PC-3 (cell line): Measurements from ENCODE around the gene TBX10. TPM values are rescaled to one million over a fixed set of nuclear protein-coding genes. Genes with fewer than 3 reads are reported as not detected.
A peak's percentile ranks its signal among the peaks of the same experiment; 100 is the strongest.

Experiments used
- ATAC-seq: fragments of 200-7000 bp; cut with Tn5 transposase; 2 replicates; pipeline ENCODE4 v1.9.1; 2020; ENCODE audit warnings: mild to moderate bottlenecking, moderate library complexity
- BruUV-seq: library from RNA; stranded (reverse); fragments of 400-500 nt; replicated peaks from 2 replicates; lab custom pipeline; 2021; lab: Mats Ljungman, UMichigan
- CTCF ChIA-PET: fragments of 300-600 bp; sonication (Branson Sonifier 250); formaldehyde crosslinking; loops from one replicate; lab custom pipeline; 2022; ENCODE audit warnings: antibody characterized with exemption; lab: Charles Lee
- POLR2A ChIA-PET: fragments of 300-600 bp; sonication (Branson Sonifier 250); formaldehyde crosslinking; loops from one replicate; lab custom pipeline; 2022; ENCODE audit warnings: antibody characterized with exemption; ENCODE audit not compliant: unreplicated experiment; lab: Charles Lee
- DNase-seq: peaks from one replicate; pipeline ENCODE4 v3.0.0-alpha.2; 2015
- H2AFZ ChIP-seq: fragments of 300-600 bp; sonication (generic); 2 replicates; pipeline ENCODE4 v1.6.0; 2016; ENCODE audit warnings: antibody characterized with exemption, low read length
- H3F3A ChIP-seq: fragments of 300-600 bp; sonication (generic); one replicate; pipeline ENCODE4 v1.6.0; 2017; ENCODE audit warnings: antibody characterized with exemption, low read length, control low read depth, mild to moderate bottlenecking; ENCODE audit not compliant: unreplicated experiment
- H3K27ac ChIP-seq: fragments of 300-600 bp; sonication (generic); 2 replicates; pipeline ENCODE4 v1.5.1; 2016; ENCODE audit warnings: mild to moderate bottlenecking, low read length
- H3K27me3 ChIP-seq: fragments of 300-600 bp; sonication (generic); 2 replicates; pipeline ENCODE4 v1.6.1; 2016; ENCODE audit warnings: low read length, mixed read lengths
- H3K36me3 ChIP-seq: fragments of 300-600 bp; sonication (generic); 2 replicates; pipeline ENCODE4 v1.6.1; 2016; ENCODE audit warnings: low read depth, mixed run types, low read length, mixed read lengths
- H3K4me1 ChIP-seq: fragments of 300-600 bp; sonication (generic); 2 replicates; pipeline ENCODE4 v1.5.1; 2016; ENCODE audit warnings: low read length; ENCODE audit not compliant: insufficient read depth
- H3K4me2 ChIP-seq: fragments of 300-600 bp; sonication (generic); 2 replicates; pipeline ENCODE4 v1.6.0; 2016; ENCODE audit warnings: low read length
- H3K4me3 ChIP-seq: fragments of 300-600 bp; sonication (generic); 2 replicates; pipeline ENCODE4 v1.5.1; 2016; ENCODE audit warnings: mild to moderate bottlenecking, low read length, mixed read lengths
- H3K79me2 ChIP-seq: fragments of 300-600 bp; sonication (generic); 2 replicates; pipeline ENCODE4 v1.6.1; 2017; ENCODE audit warnings: low read length, mixed read lengths
- H3K9ac ChIP-seq: fragments of 300-600 bp; sonication (generic); 2 replicates; pipeline ENCODE4 v1.6.0; 2016; ENCODE audit warnings: mild to moderate bottlenecking, low read length
- H3K9me2 ChIP-seq: fragments of 300-600 bp; sonication (generic); replicated peaks from 2 replicates; pipeline ENCODE4 v1.6.1; 2016; ENCODE audit warnings: mixed run types, low read length, mixed read lengths
- H3K9me3 ChIP-seq: fragments of 300-600 bp; sonication (generic); 2 replicates; pipeline ENCODE4 v1.6.1; 2016; ENCODE audit warnings: low read length, mixed read lengths
- H4K20me1 ChIP-seq: fragments of 300-600 bp; sonication (generic); 2 replicates; pipeline ENCODE4 v1.6.1; 2016; ENCODE audit warnings: low read length, mixed read lengths
- CTCF ChIP-seq: fragments of 300-600 bp; sonication (generic); conservative IDR thresholded peaks from 2 replicates; pipeline ENCODE4 v1.5.1; 2017; ENCODE audit warnings: antibody characterized with exemption, low read depth, mild to moderate bottlenecking, low read length
- EZH2 ChIP-seq: fragments of 300-600 bp; sonication (generic); IDR thresholded peaks from one replicate; pipeline ENCODE4 v1.6.1; 2017; ENCODE audit warnings: antibody characterized with exemption, mild to moderate bottlenecking, low read length; ENCODE audit not compliant: unreplicated experiment
- EZH2phosphoT487 ChIP-seq: fragments of 300-600 bp; sonication (generic); IDR thresholded peaks from 2 replicates; pipeline ENCODE4 v1.6.1; 2018; ENCODE audit warnings: mild to moderate bottlenecking, antibody characterized with exemption, low read length, borderline replicate concordance
- intact Hi-C: fragments of 100-400 bp; cut with micrococcal nuclease; formaldehyde crosslinking; loops from 2 replicates; pipeline ENCODE4 v1.9.0; 2023
- total RNA-seq: library from RNA; depleted of rRNA; stranded (reverse); fragments of >200 nt; gene quantifications from 2 replicates; pipeline ENCODE4 v1.2.3, GENCODE V29; 2014

TBX10 gene
- total RNA-seq, 1 experiment from 2014 or later: not detected

GRCh38 chr11:67615728-67616430, 23.7 kb downstream of the TBX10 start:
- DNase-seq (no peak), ATAC-seq (no peak)
- Histone ChIP-seq H3K9ac (no peak overlapping the region), H3K9me2 (no peaks in the 10 kb centered on the region), H3K4me3 (no peak overlapping the region), H2AFZ (no peak overlapping the region), H3K27ac (no peak overlapping the region), H3K36me3 (peaks cover 5% of the 10 kb centered on the region), H3K79me2 (no peaks in the 10 kb centered on the region), H3K27me3 (no peaks in the 10 kb centered on the region), H3K4me1 (no peaks in the 10 kb centered on the region), H4K20me1 (no peaks in the 10 kb centered on the region), H3F3A (no peaks in the 10 kb centered on the region), H3K4me2 (no peak overlapping the region), H3K9me3 (no peaks in the 10 kb centered on the region)
- ChIA-PET POLR2A (no interaction called here), CTCF (no interaction called here)
- no TSS peak for BruUV-seq
- TF ChIP-seq CTCF (peak; percentile 7; the same call in 1 of the 2 replicates), EZH2 (no peak)
- intact Hi-C loops: no loop called here

- CTCF ChIA-PET: interaction anchor here (0.8 to 1.1 kb wide), 4 partner anchors 15 to 43 kb away, joined by 3 to 7 read pairs (median 3); partner anchors contain the start of genes GSTP1 and NUDT8
- POLR2A ChIA-PET: interaction anchor here (0.6 kb wide), 1 partner anchor 1302 kb away, joined by 4 read pairs; no protein-coding TSS in a partner anchor
- Histone ChIP-seq H3K79me2 (no peaks in the 10 kb centered on the region), H2AFZ (no peak overlapping the region), H3K27me3 (no peaks in the 10 kb centered on the region), H3K9me3 (no peaks in the 10 kb centered on the region), H3K9me2 (no peaks in the 10 kb centered on the region), H3K27ac (no peak overlapping the region), H3K4me2 (no peak overlapping the region), H3F3A (no peaks in the 10 kb centered on the region), H4K20me1 (no peaks in the 10 kb centered on the region), H3K36me3 (peaks cover 13% of the 10 kb centered on the region), H3K4me3 (no peak overlapping the region), H3K4me1 (no peaks in the 10 kb centered on the region), H3K9ac (no peak overlapping the region)
- peak; percentile 65 for ATAC-seq
- TF ChIP-seq EZH2: no peak
- peak; percentile 79 for TF ChIP-seq CTCF
- no peak for TF ChIP-seq EZH2phosphoT487
- BruUV-seq: no TSS peak
- DNase-seq: peak; percentile 62
- intact Hi-C loops: no loop called here
These were observed 24.5 kb downstream of the TBX10 start for GRCh38 chr11:67614730-67615714.
